Thyroid gland (tissue), 4 donors: ENCODE data around the gene SPATA9. TPM values are rescaled to one million over a fixed set of nuclear protein-coding genes. Genes with fewer than 3 reads are reported as not detected.
A peak's percentile ranks its signal among the peaks of the same experiment; 100 is the strongest.

Experiments
- DNase-seq, 2 donors: peaks; one replicate each; pipeline ENCODE4 v3.0.0-alpha.2; 2019
- H3K27ac ChIP-seq, 3 donors: fragments of 200-600 bp; sonication (generic); 1 replicate in 2 of 3; 2 replicates in 1 of 3; pipeline ENCODE4 v1.5.1; 2016 to 2019; ENCODE audit warnings: mild to moderate bottlenecking in 1 of 3, moderate library complexity in 1 of 3
- H3K27me3 ChIP-seq: fragments of 200-600 bp; sonication (generic); one replicate; pipeline ENCODE4 v1.5.1; 2019
- H3K36me3 ChIP-seq, 2 donors: fragments of 200-600 bp; sonication (generic); one replicate each; pipeline ENCODE4 v1.5.1; 2016 to 2019
- H3K4me1 ChIP-seq, 2 donors: fragments of 200-600 bp; sonication (generic); one replicate each; pipeline ENCODE4 v1.5.1; 2017 to 2019
- H3K4me3 ChIP-seq, 3 donors: fragments of 200-600 bp; sonication (generic); replicated peaks in 1 of 3; 1 replicate in 2 of 3; 2 replicates in 1 of 3; pipeline ENCODE4 v1.5.1; 2016; ENCODE audit warnings: mild to moderate bottlenecking in 1 of 3
- H3K9me3 ChIP-seq: fragments of 200-600 bp; sonication (generic); one replicate; pipeline ENCODE4 v1.5.1; 2017
- POLR2A ChIP-seq, 2 donors: fragments of 450-650 bp; IDR thresholded peaks; one replicate each; pipeline ENCODE4 v1.6.1; 2017; ENCODE audit warnings: antibody characterized with exemption in 2 of 2, mild to moderate bottlenecking in 2 of 2, moderate library complexity in 1 of 2
- WGBS, 2 donors: methylation state at CpG; one replicate each; pipeline ENCODE4 v1.1.5; 2017; 5-methylcytosine and 5-hydroxymethylcytosine counted together
- intact Hi-C: fragments of 100-400 bp; cut with DNase I; formaldehyde crosslinking; loops from one replicate; pipeline ENCODE4 v1.15.1; 2023
- total RNA-seq, 4 donors: library from RNA; depleted of rRNA; stranded (reverse); fragments of >200 nt; gene quantifications; one replicate each; pipeline ENCODE4 v1.2.3, GENCODE V29; 2016
- TF ChIP-seq, protein P1 (sequence below), 6 experiments: fragments of 200-600 bp in 3 of 6; fragments of 450-650 bp in 3 of 6; sonication (generic) in 3 of 6; IDR thresholded peaks; one replicate each; pipeline ENCODE4 v1.5.1; 2016 to 2019; ENCODE audit warnings: antibody characterized with exemption in 6 of 6, mild to moderate bottlenecking in 2 of 6, inconsistent platforms in 1 of 6, moderate library complexity in 1 of 6

SPATA9 gene
- total RNA-seq, 4 donors from 2014 or later, result not detected

DNA sequence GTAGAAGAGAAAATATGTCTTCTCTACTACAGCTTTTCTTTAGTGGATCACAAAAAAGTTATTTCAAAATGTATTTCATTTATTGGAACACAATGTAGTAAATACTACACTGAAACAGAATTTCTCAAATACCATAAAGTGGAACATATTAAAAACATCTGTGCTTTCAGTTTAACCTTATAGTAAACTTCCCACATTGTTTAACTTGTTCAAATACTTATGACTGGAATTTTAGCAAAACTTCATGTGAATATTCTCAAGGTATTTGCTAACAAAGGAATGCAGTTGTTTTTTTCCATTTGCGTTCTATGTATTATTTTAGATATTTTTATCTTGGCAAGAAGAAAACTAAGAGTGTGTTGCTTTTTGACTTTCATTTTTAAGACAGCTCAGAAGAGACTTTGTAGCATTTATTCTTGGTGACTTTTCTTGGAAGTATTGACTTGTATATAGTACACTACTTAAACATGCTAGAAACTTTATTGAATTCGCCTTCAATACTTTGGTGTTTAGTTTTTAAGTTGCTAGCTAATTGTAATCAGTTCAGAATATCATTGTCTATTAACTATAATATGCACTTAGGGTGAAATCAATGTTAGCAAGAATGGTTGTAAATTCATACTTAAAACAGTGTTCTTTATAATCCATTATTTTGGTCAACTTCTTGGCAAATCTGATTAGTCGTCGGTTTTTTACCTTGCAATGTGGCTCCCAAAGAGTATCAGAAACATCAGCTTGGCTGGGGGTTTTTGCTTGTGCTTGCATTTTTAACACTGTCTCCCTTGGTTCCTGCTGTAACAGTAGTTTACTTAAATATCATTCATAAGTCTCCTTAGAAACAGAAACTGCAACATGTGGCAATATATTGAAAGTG is 43.4 kb upstream of the SPATA9 start:
- Histone ChIP-seq H3K4me1 (peaks cover 12 to 20% of the 10 kb centered on the region in 2 donors), H3K27me3 (no peaks in the 10 kb centered on the region), H3K4me3 (no peak overlapping the region), H3K36me3 (no peaks in the 10 kb centered on the region), H3K27ac (peak overlapping the region in 1 of 3 donors; percentile 24), H3K9me3 (no peaks in the 10 kb centered on the region)
- intact Hi-C loops, result no loop called here
- WGBS, 2 donors, result 79 to 88% methylated on average over 4 of the region's 4 CpGs
- DNase-seq, result no peak
- TF ChIP-seq, protein P1, sequence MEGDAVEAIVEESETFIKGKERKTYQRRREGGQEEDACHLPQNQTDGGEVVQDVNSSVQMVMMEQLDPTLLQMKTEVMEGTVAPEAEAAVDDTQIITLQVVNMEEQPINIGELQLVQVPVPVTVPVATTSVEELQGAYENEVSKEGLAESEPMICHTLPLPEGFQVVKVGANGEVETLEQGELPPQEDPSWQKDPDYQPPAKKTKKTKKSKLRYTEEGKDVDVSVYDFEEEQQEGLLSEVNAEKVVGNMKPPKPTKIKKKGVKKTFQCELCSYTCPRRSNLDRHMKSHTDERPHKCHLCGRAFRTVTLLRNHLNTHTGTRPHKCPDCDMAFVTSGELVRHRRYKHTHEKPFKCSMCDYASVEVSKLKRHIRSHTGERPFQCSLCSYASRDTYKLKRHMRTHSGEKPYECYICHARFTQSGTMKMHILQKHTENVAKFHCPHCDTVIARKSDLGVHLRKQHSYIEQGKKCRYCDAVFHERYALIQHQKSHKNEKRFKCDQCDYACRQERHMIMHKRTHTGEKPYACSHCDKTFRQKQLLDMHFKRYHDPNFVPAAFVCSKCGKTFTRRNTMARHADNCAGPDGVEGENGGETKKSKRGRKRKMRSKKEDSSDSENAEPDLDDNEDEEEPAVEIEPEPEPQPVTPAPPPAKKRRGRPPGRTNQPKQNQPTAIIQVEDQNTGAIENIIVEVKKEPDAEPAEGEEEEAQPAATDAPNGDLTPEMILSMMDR (IDR thresholded peaks at IDR 0.05), result no peak
- no peak for TF ChIP-seq POLR2A (IDR thresholded peaks at IDR 0.05)

DNA sequence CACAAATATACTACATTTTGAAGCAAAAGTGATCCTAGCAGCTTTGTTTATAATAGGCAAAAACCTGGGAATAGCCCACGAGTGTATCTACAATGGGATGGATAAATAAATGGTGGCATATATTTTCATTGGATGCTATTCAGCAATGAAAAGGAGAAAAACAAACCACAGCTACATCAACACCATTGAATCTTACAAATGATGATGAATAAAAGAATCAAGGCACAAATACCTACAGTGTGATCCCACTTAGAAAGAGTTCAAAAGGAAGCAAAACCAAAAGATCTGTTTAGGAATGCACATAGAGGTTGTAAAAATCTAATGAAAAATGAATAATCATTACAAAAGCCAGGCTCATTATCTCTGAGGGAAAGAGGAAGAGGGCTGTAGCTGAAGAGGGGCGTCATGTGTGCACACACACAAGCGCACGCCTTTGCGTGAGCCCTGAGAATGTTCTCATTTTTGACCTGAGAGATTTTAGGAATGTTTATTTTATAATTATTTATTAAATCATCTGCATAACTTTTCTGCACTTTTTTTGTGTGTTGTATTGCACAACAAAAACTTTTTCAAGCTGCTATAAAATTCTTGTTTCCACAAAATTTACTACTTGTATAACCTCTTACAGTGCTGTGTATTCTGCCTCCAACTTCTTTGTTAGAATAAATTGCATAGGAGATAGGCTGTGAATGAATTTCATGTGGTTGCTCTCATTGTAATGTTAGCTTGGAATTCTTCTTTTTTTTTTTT is 42.5 kb upstream of the SPATA9 start:
- DNase-seq, result no peak
- intact Hi-C loops, result no loop called here
- Histone ChIP-seq H3K36me3 (no peaks in the 10 kb centered on the region), H3K4me3 (no peak overlapping the region), H3K27me3 (no peaks in the 10 kb centered on the region), H3K4me1 (peaks cover 10 to 29% of the 10 kb centered on the region in 2 donors), H3K9me3 (no peaks in the 10 kb centered on the region), H3K27ac (no peak overlapping the region)
- 79 to 86% methylated on average over 5 of the region's 5 CpGs for WGBS, 2 donors
- TF ChIP-seq, protein P1 (IDR thresholded peaks at IDR 0.05), result no peak
- no peak for TF ChIP-seq POLR2A (IDR thresholded peaks at IDR 0.05)

DNA sequence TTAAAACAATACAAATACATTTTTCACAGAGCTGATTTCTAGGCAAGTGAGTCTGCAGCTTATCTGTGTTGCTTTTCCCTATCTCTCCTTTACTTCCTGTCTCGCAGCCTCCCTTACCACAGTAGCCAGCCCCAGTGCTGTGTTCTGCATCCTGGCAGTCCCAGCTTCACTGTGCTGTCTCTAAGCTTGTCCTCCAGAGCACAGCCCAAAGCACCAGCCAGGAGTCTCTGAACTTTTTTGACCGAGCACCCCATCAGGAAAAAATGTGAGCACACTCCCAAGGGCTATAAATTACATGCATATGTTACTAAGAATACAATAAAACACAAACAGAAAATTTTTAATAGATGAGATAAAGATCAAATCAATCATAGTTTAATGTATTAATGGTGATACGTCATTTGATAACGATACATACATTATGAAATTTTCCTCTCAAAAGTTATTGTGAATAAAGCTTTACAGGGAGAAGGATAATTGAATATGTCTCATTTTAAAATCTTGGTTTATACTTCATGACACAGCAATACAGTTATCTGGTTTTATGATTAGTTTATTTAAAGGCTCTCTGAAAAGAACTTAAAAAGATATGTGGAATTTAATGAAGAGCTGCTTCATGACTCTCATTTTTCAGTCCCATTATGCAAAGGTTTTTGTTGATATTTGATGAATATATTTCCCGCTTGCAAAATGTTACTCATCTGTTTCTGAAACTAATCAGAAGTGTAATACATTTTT is 41.0 kb upstream of the SPATA9 start:
- intact Hi-C loops, result no loop called here
- DNase-seq, result no peak
- no peaks in the 10 kb centered on the region for H3K36me3 ChIP-seq
- no peaks in the 10 kb centered on the region for H3K9me3 ChIP-seq
- no peak overlapping the region for H3K27ac ChIP-seq
- 84% methylated on average over 5 of the region's 5 CpGs for WGBS, 2 donors
- no peaks in the 10 kb centered on the region for H3K27me3 ChIP-seq
- no peak for TF ChIP-seq POLR2A (IDR thresholded peaks at IDR 0.05)
- TF ChIP-seq, protein P1 (IDR thresholded peaks at IDR 0.05), result no peak
- peaks cover 8 to 32% of the 10 kb centered on the region in 2 donors for H3K4me1 ChIP-seq
- H3K4me3 ChIP-seq, result no peak overlapping the region

DNA sequence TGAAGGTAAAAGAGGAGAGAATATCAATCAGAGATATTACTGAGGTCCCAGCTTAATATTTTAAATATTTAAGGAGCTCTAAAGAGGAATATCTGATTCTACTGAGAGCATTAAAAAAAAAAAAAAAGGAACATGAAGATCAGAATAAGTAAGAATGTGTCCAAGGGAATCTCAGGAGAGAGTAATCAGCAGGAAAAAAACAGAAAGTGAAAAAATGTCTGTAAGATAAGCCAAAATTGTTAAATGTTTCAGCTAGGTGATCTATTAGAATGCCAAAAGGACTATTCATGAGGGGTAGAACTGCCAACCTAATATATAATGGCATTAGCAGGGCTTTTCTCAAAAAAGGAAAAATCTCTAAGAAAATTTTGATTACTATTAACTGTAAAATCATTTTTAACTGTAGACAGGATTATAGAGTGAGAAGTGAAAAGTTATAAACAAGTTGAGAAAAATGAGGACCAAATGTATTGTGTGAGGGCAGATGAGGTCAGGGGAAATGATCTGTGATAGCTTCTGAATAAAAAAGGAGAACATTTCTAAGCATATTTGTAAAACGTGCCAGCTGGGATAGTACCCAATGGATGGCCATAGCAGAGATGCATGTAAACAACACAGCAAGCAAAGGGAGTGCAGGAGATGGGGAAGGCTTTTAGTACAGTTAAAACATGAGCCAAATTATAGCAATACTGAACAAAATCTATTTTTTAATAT is 38.9 kb upstream of the SPATA9 start:
- peaks cover 1 to 25% of the 10 kb centered on the region in 2 donors for H3K4me1 ChIP-seq
- TF ChIP-seq, protein P1 (IDR thresholded peaks at IDR 0.05), result no peak
- TF ChIP-seq POLR2A (IDR thresholded peaks at IDR 0.05), result no peak
- peak overlapping the region in 1 of 3 donors; percentile 62 for H3K27ac ChIP-seq
- H3K27me3 ChIP-seq, result no peaks in the 10 kb centered on the region
- H3K9me3 ChIP-seq, result no peaks in the 10 kb centered on the region
- H3K36me3 ChIP-seq, result no peaks in the 10 kb centered on the region
- no peak overlapping the region for H3K4me3 ChIP-seq
- intact Hi-C loops, result no loop called here
- 65 to 73% methylated on average over 1 of the region's 1 CpG for WGBS, 2 donors
- DNase-seq, result no peak
